PC-3 (cell line): ENCODE measurements around the gene GLIPR1L1. TPM values are rescaled to one million over a fixed set of nuclear protein-coding genes. Genes with fewer than 3 reads are reported as not detected.

ENCODE experiments used
- ATAC-seq: fragments of 200-7000 bp; cut with Tn5 transposase; 2 replicates; pipeline ENCODE4 v1.9.1; 2020; ENCODE audit warnings: mild to moderate bottlenecking, moderate library complexity
- BruUV-seq: library from RNA; stranded (reverse); fragments of 400-500 nt; replicated peaks from 2 replicates; lab custom pipeline; 2021; lab: Mats Ljungman, UMichigan
- CTCF ChIA-PET: fragments of 300-600 bp; sonication (Branson Sonifier 250); formaldehyde crosslinking; loops from one replicate; lab custom pipeline; 2022; ENCODE audit warnings: antibody characterized with exemption; lab: Charles Lee
- POLR2A ChIA-PET: fragments of 300-600 bp; sonication (Branson Sonifier 250); formaldehyde crosslinking; loops from one replicate; lab custom pipeline; 2022; ENCODE audit warnings: antibody characterized with exemption; ENCODE audit not compliant: unreplicated experiment; lab: Charles Lee
- DNase-seq: peaks from one replicate; pipeline ENCODE4 v3.0.0-alpha.2; 2015
- H2AFZ ChIP-seq: fragments of 300-600 bp; sonication (generic); 2 replicates; pipeline ENCODE4 v1.6.0; 2016; ENCODE audit warnings: antibody characterized with exemption, low read length
- H3F3A ChIP-seq: fragments of 300-600 bp; sonication (generic); one replicate; pipeline ENCODE4 v1.6.0; 2017; ENCODE audit warnings: antibody characterized with exemption, low read length, control low read depth, mild to moderate bottlenecking; ENCODE audit not compliant: unreplicated experiment
- H3K27ac ChIP-seq: fragments of 300-600 bp; sonication (generic); 2 replicates; pipeline ENCODE4 v1.5.1; 2016; ENCODE audit warnings: mild to moderate bottlenecking, low read length
- H3K27me3 ChIP-seq: fragments of 300-600 bp; sonication (generic); 2 replicates; pipeline ENCODE4 v1.6.1; 2016; ENCODE audit warnings: low read length, mixed read lengths
- H3K36me3 ChIP-seq: fragments of 300-600 bp; sonication (generic); 2 replicates; pipeline ENCODE4 v1.6.1; 2016; ENCODE audit warnings: low read depth, mixed run types, low read length, mixed read lengths
- H3K4me1 ChIP-seq: fragments of 300-600 bp; sonication (generic); 2 replicates; pipeline ENCODE4 v1.5.1; 2016; ENCODE audit warnings: low read length; ENCODE audit not compliant: insufficient read depth
- H3K4me2 ChIP-seq: fragments of 300-600 bp; sonication (generic); 2 replicates; pipeline ENCODE4 v1.6.0; 2016; ENCODE audit warnings: low read length
- H3K4me3 ChIP-seq: fragments of 300-600 bp; sonication (generic); 2 replicates; pipeline ENCODE4 v1.5.1; 2016; ENCODE audit warnings: mild to moderate bottlenecking, low read length, mixed read lengths
- H3K79me2 ChIP-seq: fragments of 300-600 bp; sonication (generic); 2 replicates; pipeline ENCODE4 v1.6.1; 2017; ENCODE audit warnings: low read length, mixed read lengths
- H3K9ac ChIP-seq: fragments of 300-600 bp; sonication (generic); 2 replicates; pipeline ENCODE4 v1.6.0; 2016; ENCODE audit warnings: mild to moderate bottlenecking, low read length
- H3K9me2 ChIP-seq: fragments of 300-600 bp; sonication (generic); replicated peaks from 2 replicates; pipeline ENCODE4 v1.6.1; 2016; ENCODE audit warnings: mixed run types, low read length, mixed read lengths
- H3K9me3 ChIP-seq: fragments of 300-600 bp; sonication (generic); 2 replicates; pipeline ENCODE4 v1.6.1; 2016; ENCODE audit warnings: low read length, mixed read lengths
- H4K20me1 ChIP-seq: fragments of 300-600 bp; sonication (generic); 2 replicates; pipeline ENCODE4 v1.6.1; 2016; ENCODE audit warnings: low read length, mixed read lengths
- CTCF ChIP-seq: fragments of 300-600 bp; sonication (generic); conservative IDR thresholded peaks from 2 replicates; pipeline ENCODE4 v1.5.1; 2017; ENCODE audit warnings: antibody characterized with exemption, low read depth, mild to moderate bottlenecking, low read length
- EZH2 ChIP-seq: fragments of 300-600 bp; sonication (generic); IDR thresholded peaks from one replicate; pipeline ENCODE4 v1.6.1; 2017; ENCODE audit warnings: antibody characterized with exemption, mild to moderate bottlenecking, low read length; ENCODE audit not compliant: unreplicated experiment
- EZH2phosphoT487 ChIP-seq: fragments of 300-600 bp; sonication (generic); IDR thresholded peaks from 2 replicates; pipeline ENCODE4 v1.6.1; 2018; ENCODE audit warnings: mild to moderate bottlenecking, antibody characterized with exemption, low read length, borderline replicate concordance
- intact Hi-C: fragments of 100-400 bp; cut with micrococcal nuclease; formaldehyde crosslinking; loops from 2 replicates; pipeline ENCODE4 v1.9.0; 2023
- total RNA-seq: library from RNA; depleted of rRNA; stranded (reverse); fragments of >200 nt; gene quantifications from 2 replicates; pipeline ENCODE4 v1.2.3, GENCODE V29; 2014

GLIPR1L1 gene
- total RNA-seq, 1 experiment from 2014 or later, result not detected

GRCh38 chr12:75389061-75389460 is 54.6 kb downstream of the GLIPR1L1 start:
- no TSS peak for BruUV-seq
- Histone ChIP-seq H4K20me1 (no peaks in the 10 kb centered on the region), H3K9me2 (no peaks in the 10 kb centered on the region), H3K27ac (peak overlapping the region; percentile 12; the same call in 1 of the 2 replicates), H3K4me2 (peak overlapping the region; percentile 94), H3K4me3 (peak overlapping the region; percentile 79; the same call in 1 of the 2 replicates), H2AFZ (no peak overlapping the region), H3K4me1 (peaks cover 31% of the 10 kb centered on the region), H3F3A (no peaks in the 10 kb centered on the region), H3K9me3 (no peaks in the 10 kb centered on the region), H3K27me3 (no peaks in the 10 kb centered on the region), H3K9ac (no peak overlapping the region), H3K36me3 (no peaks in the 10 kb centered on the region), H3K79me2 (no peaks in the 10 kb centered on the region)
- DNase-seq (peak; percentile 72), ATAC-seq (peak; percentile 23)
- POLR2A ChIA-PET, result interaction anchor here (0.6 kb wide), 2 partner anchors 639 to 1167 kb away, joined by 4 to 5 read pairs; no protein-coding TSS in a partner anchor
- CTCF ChIA-PET, result interaction anchor here (0.9 kb wide), 1 partner anchor 55 kb away, joined by 3 read pairs; the partner anchor contains the start of gene GLIPR1L1
- TF ChIP-seq EZH2, result no peak
- no peak for TF ChIP-seq EZH2phosphoT487
- TF ChIP-seq CTCF, result no peak
- intact Hi-C loops, result no loop called here

GRCh38 chr12:75389706-75390105 is 55.2 kb downstream of the GLIPR1L1 start:
- no peak for TF ChIP-seq EZH2
- BruUV-seq, result no TSS peak
- H3K9me3 ChIP-seq, result no peaks in the 10 kb centered on the region
- H4K20me1 ChIP-seq, result no peaks in the 10 kb centered on the region
- peak overlapping the region; percentile 12; the same call in 1 of the 2 replicates for H3K27ac ChIP-seq
- CTCF ChIA-PET, result interaction anchor here (0.6 to 0.9 kb wide), 2 partner anchors 55 to 693 kb away, joined by 3 to 6 read pairs; partner anchors contain the start of gene GLIPR1L1
- peak overlapping the region; percentile 73 for H2AFZ ChIP-seq
- H3K4me1 ChIP-seq, result peaks cover 31% of the 10 kb centered on the region
- no peak for DNase-seq
- no peaks in the 10 kb centered on the region for H3K36me3 ChIP-seq
- H3K27me3 ChIP-seq, result no peaks in the 10 kb centered on the region
- intact Hi-C loops, result loop anchor here (2.0 to 5.0 kb wide), 3 partner anchors 57 to 91 kb away; partner anchors contain the start of genes CAPS2, GLIPR1 and GLIPR1L1
- no peaks in the 10 kb centered on the region for H3K9me2 ChIP-seq
- no peaks in the 10 kb centered on the region for H3F3A ChIP-seq
- peak overlapping the region; percentile 79 for H3K4me3 ChIP-seq
- POLR2A ChIA-PET, result interaction anchor here (0.6 kb wide), 2 partner anchors 638 to 1167 kb away, joined by 4 to 5 read pairs; no protein-coding TSS in a partner anchor
- ATAC-seq, result no peak
- H3K9ac ChIP-seq, result 0 out of 2 replicates have a peak overlapping the region, but pooled peaks have one; percentile 45
- peak overlapping the region; percentile 94 for H3K4me2 ChIP-seq
- no peaks in the 10 kb centered on the region for H3K79me2 ChIP-seq

GRCh38 chr12:75390156-75390898 is 55.9 kb downstream of the GLIPR1L1 start:
- H3K79me2 ChIP-seq, result no peaks in the 10 kb centered on the region
- TF ChIP-seq CTCF, result no peak
- no peak for TF ChIP-seq EZH2phosphoT487
- no peak for TF ChIP-seq EZH2
- peaks cover 31% of the 10 kb centered on the region for H3K4me1 ChIP-seq
- no peaks in the 10 kb centered on the region for H3K9me2 ChIP-seq
- no peaks in the 10 kb centered on the region for H3K36me3 ChIP-seq
- H3K4me3 ChIP-seq, result peak overlapping the region; percentile 79
- TSS peak; percentile 83 for BruUV-seq
- H3K27me3 ChIP-seq, result no peaks in the 10 kb centered on the region
- H3K9me3 ChIP-seq, result no peaks in the 10 kb centered on the region
- H3K27ac ChIP-seq, result peak overlapping the region; percentile 54
- H3K4me2 ChIP-seq, result peak overlapping the region; percentile 94
- CTCF ChIA-PET, result interaction anchor here (0.6 to 1.0 kb wide), 3 partner anchors 94 to 693 kb away, joined by 3 to 6 read pairs (median 3); no protein-coding TSS in a partner anchor
- peak; percentile 38 for ATAC-seq
- no peaks in the 10 kb centered on the region for H3F3A ChIP-seq
- H3K9ac ChIP-seq, result peak overlapping the region; percentile 45
- intact Hi-C loops, result loop anchor here (2.0 to 5.0 kb wide), 3 partner anchors 56 to 90 kb away; partner anchors contain the start of genes CAPS2, GLIPR1 and GLIPR1L1
- H2AFZ ChIP-seq, result peak overlapping the region; percentile 73
- H4K20me1 ChIP-seq, result no peaks in the 10 kb centered on the region
- POLR2A ChIA-PET, result interaction anchor here (0.6 kb wide), 1 partner anchor 642 kb away, joined by 3 read pairs; no protein-coding TSS in a partner anchor
- DNase-seq, result no peak
